ENCODE results near the gene AIPL1.

AIPL1 gene

GRCh38 chr17:6477831-6478383 lies 43.0 kb upstream of the AIPL1 start:
- Histone ChIP-seq H3K4me3 (ENCODE audit: low read depth, low read length, poor library complexity, severe bottlenecking) (no peak overlapping the region), H3K9me3 (ENCODE audit: low read length) (no peaks in the 10 kb centered on the region), H4K20me1 (ENCODE audit: insufficient read depth, low read length) (no peaks in the 10 kb centered on the region), H3K27me3 (ENCODE audit: insufficient read depth, low read length) (0 out of 2 replicates have a peak, but pooled peaks cover 5% of the 10 kb centered on the region), H3K36me3 (ENCODE audit: insufficient read depth, low read length) (no peaks in the 10 kb centered on the region), H3K4me1 (ENCODE audit: insufficient read depth, low read length, severe bottlenecking) (no peaks in the 10 kb centered on the region), H3K27ac (ENCODE audit: low read depth, low read length, poor library complexity, severe bottlenecking) (no peak overlapping the region), H2AFZ (ENCODE audit: low read length) (no peak overlapping the region), H3F3A (ENCODE audit: insufficient read depth, low read length) (no peaks in the 10 kb centered on the region), H3K4me2 (ENCODE audit: low read length) (no peak overlapping the region), H3K9ac (ENCODE audit: low read length) (no peak overlapping the region), H3K9me2 (ENCODE audit: low read depth, low read length) (no peaks in the 10 kb centered on the region), H3K79me2 (ENCODE audit: insufficient read depth, low read length) (no peaks in the 10 kb centered on the region)
- TF ChIP-seq CTCF (IDR thresholded peaks at IDR 0.05; ENCODE audit: low read length) (no peak), EZH2 (IDR thresholded peaks at IDR 0.05; ENCODE audit: borderline replicate concordance, low read length) (no peak)

- H3K4me1 ChIP-seq (ENCODE audit: insufficient read depth, low read length, severe bottlenecking), result no peaks in the 10 kb centered on the region
- no peaks in the 10 kb centered on the region for H3K36me3 ChIP-seq (ENCODE audit: insufficient read depth, low read length)
Measured at GRCh38 chr17:6476810-6477179, 41.9 kb upstream of the AIPL1 start.

GRCh38 chr17:6476076-6476809 lies 41.3 kb upstream of the AIPL1 start:
- no peak overlapping the region for H3K4me2 ChIP-seq (ENCODE audit: low read length)
- H3K27ac ChIP-seq (ENCODE audit: low read depth, low read length, poor library complexity, severe bottlenecking), result no peak overlapping the region
- TF ChIP-seq CTCF (IDR thresholded peaks at IDR 0.05; ENCODE audit: low read length), result no peak
- no peak for TF ChIP-seq EZH2 (IDR thresholded peaks at IDR 0.05; ENCODE audit: borderline replicate concordance, low read length)
- no peak overlapping the region for H3K9ac ChIP-seq (ENCODE audit: low read length)
- H4K20me1 ChIP-seq (ENCODE audit: insufficient read depth, low read length), result no peaks in the 10 kb centered on the region
- H3K9me2 ChIP-seq (ENCODE audit: low read depth, low read length), result no peaks in the 10 kb centered on the region
- H2AFZ ChIP-seq (ENCODE audit: low read length), result no peak overlapping the region
- H3K36me3 ChIP-seq (ENCODE audit: insufficient read depth, low read length), result no peaks in the 10 kb centered on the region
- H3K9me3 ChIP-seq (ENCODE audit: low read length), result no peaks in the 10 kb centered on the region
- H3F3A ChIP-seq (ENCODE audit: insufficient read depth, low read length), result no peaks in the 10 kb centered on the region
- no peaks in the 10 kb centered on the region for H3K4me1 ChIP-seq (ENCODE audit: insufficient read depth, low read length, severe bottlenecking)
- H3K79me2 ChIP-seq (ENCODE audit: insufficient read depth, low read length), result no peaks in the 10 kb centered on the region
- 0 out of 2 replicates have a peak, but pooled peaks cover 5% of the 10 kb centered on the region for H3K27me3 ChIP-seq (ENCODE audit: insufficient read depth, low read length)
- H3K4me3 ChIP-seq (ENCODE audit: low read depth, low read length, poor library complexity, severe bottlenecking), result no peak overlapping the region

More at GRCh38 chr17:6476810-6477179, 41.9 kb upstream of the AIPL1 start:
- TF ChIP-seq CTCF (IDR thresholded peaks at IDR 0.05; ENCODE audit: low read length), result no peak
- no peaks in the 10 kb centered on the region for H3K9me3 ChIP-seq (ENCODE audit: low read length)
- H3K9ac ChIP-seq (ENCODE audit: low read length), result no peak overlapping the region
- H3K27me3 ChIP-seq (ENCODE audit: insufficient read depth, low read length), result 0 out of 2 replicates have a peak, but pooled peaks cover 5% of the 10 kb centered on the region
- H3K4me3 ChIP-seq (ENCODE audit: low read depth, low read length, poor library complexity, severe bottlenecking), result no peak overlapping the region
- no peak overlapping the region for H2AFZ ChIP-seq (ENCODE audit: low read length)
- H3F3A ChIP-seq (ENCODE audit: insufficient read depth, low read length), result no peaks in the 10 kb centered on the region
- no peak overlapping the region for H3K4me2 ChIP-seq (ENCODE audit: low read length)
- H3K79me2 ChIP-seq (ENCODE audit: insufficient read depth, low read length), result no peaks in the 10 kb centered on the region
- no peaks in the 10 kb centered on the region for H4K20me1 ChIP-seq (ENCODE audit: insufficient read depth, low read length)
- no peaks in the 10 kb centered on the region for H3K9me2 ChIP-seq (ENCODE audit: low read depth, low read length)
- H3K27ac ChIP-seq (ENCODE audit: low read depth, low read length, poor library complexity, severe bottlenecking), result no peak overlapping the region

Measured in OCI-LY1 (cell line).